Loucy (cell line): ENCODE data around the gene LRRC63.

ENCODE experiments used
- EZH2phosphoT487 ChIP-seq: fragments of 200-600 bp; IDR thresholded peaks from 2 replicates; pipeline ENCODE4 v1.6.1; 2018; ENCODE audit warnings: antibody characterized with exemption, mild to moderate bottlenecking, moderate library complexity, borderline replicate concordance
- TF ChIP-seq, protein P1 (sequence below): fragments of 200-600 bp; sonication (generic); conservative IDR thresholded peaks from 2 replicates; pipeline ENCODE4 v1.5.1; 2014; ENCODE audit warnings: mild to moderate bottlenecking, antibody characterized with exemption, low read length

DNA sequence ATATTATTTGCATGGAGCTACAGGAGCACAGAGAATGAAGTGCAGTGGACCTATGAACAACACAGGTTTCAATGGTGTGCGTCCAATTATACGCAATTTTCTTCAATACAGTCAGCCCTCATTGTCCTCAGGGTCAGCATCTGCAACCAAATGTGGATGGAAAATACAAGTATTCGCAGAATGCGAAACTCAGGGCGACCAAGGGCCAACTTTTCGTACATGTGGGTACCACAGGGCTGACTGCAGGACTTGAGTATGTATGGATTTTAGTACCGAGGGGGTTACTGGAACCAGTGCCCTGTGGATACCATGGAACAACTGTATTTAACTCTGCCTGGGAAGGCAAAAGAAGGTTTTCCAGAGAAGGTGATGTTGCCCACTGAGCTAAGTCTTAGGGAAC, 40.0 kb upstream of the LRRC63 start:
- TF ChIP-seq, protein P1, sequence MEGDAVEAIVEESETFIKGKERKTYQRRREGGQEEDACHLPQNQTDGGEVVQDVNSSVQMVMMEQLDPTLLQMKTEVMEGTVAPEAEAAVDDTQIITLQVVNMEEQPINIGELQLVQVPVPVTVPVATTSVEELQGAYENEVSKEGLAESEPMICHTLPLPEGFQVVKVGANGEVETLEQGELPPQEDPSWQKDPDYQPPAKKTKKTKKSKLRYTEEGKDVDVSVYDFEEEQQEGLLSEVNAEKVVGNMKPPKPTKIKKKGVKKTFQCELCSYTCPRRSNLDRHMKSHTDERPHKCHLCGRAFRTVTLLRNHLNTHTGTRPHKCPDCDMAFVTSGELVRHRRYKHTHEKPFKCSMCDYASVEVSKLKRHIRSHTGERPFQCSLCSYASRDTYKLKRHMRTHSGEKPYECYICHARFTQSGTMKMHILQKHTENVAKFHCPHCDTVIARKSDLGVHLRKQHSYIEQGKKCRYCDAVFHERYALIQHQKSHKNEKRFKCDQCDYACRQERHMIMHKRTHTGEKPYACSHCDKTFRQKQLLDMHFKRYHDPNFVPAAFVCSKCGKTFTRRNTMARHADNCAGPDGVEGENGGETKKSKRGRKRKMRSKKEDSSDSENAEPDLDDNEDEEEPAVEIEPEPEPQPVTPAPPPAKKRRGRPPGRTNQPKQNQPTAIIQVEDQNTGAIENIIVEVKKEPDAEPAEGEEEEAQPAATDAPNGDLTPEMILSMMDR, result no peak
- TF ChIP-seq EZH2phosphoT487, result no peak
